GM06990 (cell line): ENCODE measurements around the gene IL1RAP.

Experiments used
- DNase-seq: peaks from one replicate; pipeline ENCODE4 v3.0.0-alpha.2; 2011; ENCODE audit not compliant: insufficient read length; ENCODE audit errors: extremely low read depth
- H3K27me3 ChIP-seq: replicated peaks from 2 replicates; pipeline ENCODE4 v1.6.0; 2011; ENCODE audit warnings: low read length; ENCODE audit not compliant: control insufficient read depth, insufficient read depth
- H3K36me3 ChIP-seq: 2 replicates; pipeline ENCODE4 v1.5.1; 2011; ENCODE audit warnings: low read length; ENCODE audit not compliant: control insufficient read depth, insufficient read depth
- H3K4me3 ChIP-seq: replicated peaks from 2 replicates; pipeline ENCODE4 v1.5.1; 2011; ENCODE audit warnings: low read depth, mild to moderate bottlenecking, control low read depth, low read length
- CTCF ChIP-seq: IDR thresholded peaks from 2 replicates; pipeline ENCODE4 v1.5.1; 2011; ENCODE audit warnings: low read length, control low read depth, mild to moderate bottlenecking, inconsistent platforms; ENCODE audit not compliant: insufficient read depth, poor library complexity, severe bottlenecking

IL1RAP gene

GRCh38 chr3:190607021-190607420 lies 93.1 kb downstream of the IL1RAP start:
- no peak overlapping the region for H3K4me3 ChIP-seq
- no peak for TF ChIP-seq CTCF
- H3K36me3 ChIP-seq: no peaks in the 10 kb centered on the region
- no peaks in the 10 kb centered on the region for H3K27me3 ChIP-seq
- DNase-seq: no peak

- Histone ChIP-seq H3K27me3 (no peaks in the 10 kb centered on the region), H3K36me3 (no peaks in the 10 kb centered on the region), H3K4me3 (no peak overlapping the region)
- TF ChIP-seq CTCF: no peak
- no peak for DNase-seq
Measured at GRCh38 chr3:190608850-190609589, 95.1 kb downstream of the IL1RAP start.

- DNase-seq: no peak
- H3K36me3 ChIP-seq: no peaks in the 10 kb centered on the region
- H3K4me3 ChIP-seq: no peak overlapping the region
- TF ChIP-seq CTCF: no peak
- H3K27me3 ChIP-seq: no peaks in the 10 kb centered on the region
Measured at GRCh38 chr3:190614226-190615059, 100.6 kb downstream of the IL1RAP start.

GRCh38 chr3:190615060-190615384 lies 101.1 kb downstream of the IL1RAP start:
- no peak for TF ChIP-seq CTCF
- H3K27me3 ChIP-seq: no peaks in the 10 kb centered on the region
- no peak for DNase-seq

GRCh38 chr3:190615607-190616006 lies 101.7 kb downstream of the IL1RAP start:
- DNase-seq: no peak
- Histone ChIP-seq H3K27me3 (no peaks in the 10 kb centered on the region), H3K36me3 (no peaks in the 10 kb centered on the region), H3K4me3 (no peak overlapping the region)
- no peak for TF ChIP-seq CTCF

More at GRCh38 chr3:190615060-190615384, 101.1 kb downstream of the IL1RAP start:
- Histone ChIP-seq H3K4me3 (no peak overlapping the region), H3K36me3 (no peaks in the 10 kb centered on the region)
